GM12878 (cell line): ENCODE data around the gene SERPINI1. TPM values are rescaled to one million over a fixed set of nuclear protein-coding genes. Genes with fewer than 3 reads are reported as not detected.

Experiments
- ATAC-seq: fragments of 200-7000 bp; cut with Tn5 transposase; 3 replicates; pipeline ENCODE4 v1.9.1; 2020; ENCODE audit warnings: mild to moderate bottlenecking, moderate library complexity
- BruUV-seq: library from RNA; stranded (reverse); fragments of 400-500 nt; replicated peaks from 2 replicates; lab custom pipeline; 2021; lab: Mats Ljungman, UMichigan
- CTCF ChIA-PET: fragments of 300-600 bp; sonication (Branson Sonifier 250); formaldehyde crosslinking; extraction: SDS; loops from one replicate; lab custom pipeline; 2021; ENCODE audit warnings: inconsistent platforms; lab: Yijun Ruan, JAX
- POLR2A ChIA-PET: fragments of 350-600 bp; formaldehyde crosslinking; extraction: SDS; loops from one replicate; lab custom pipeline; 2021; ENCODE audit warnings: inconsistent platforms; lab: Charles Lee
- RAD21 ChIA-PET: fragments of 300-600 bp; sonication (Branson Sonifier 250); formaldehyde crosslinking; loops from one replicate; lab custom pipeline; 2023; ENCODE audit warnings: antibody characterized with exemption; ENCODE audit not compliant: unreplicated experiment; lab: Charles Lee
- SMC1A ChIA-PET: fragments of 300-600 bp; sonication (Branson Sonifier 250); formaldehyde crosslinking; loops from one replicate; lab custom pipeline; 2023; ENCODE audit not compliant: unreplicated experiment, uncharacterized antibody; lab: Charles Lee
- DNase-seq: peaks from one replicate; pipeline ENCODE4 v3.0.0-alpha.2; 2011; ENCODE audit warnings: low read depth, low spot score
- FAIRE-seq: peaks from 3 replicates; lab custom pipeline; 2011; peaks lifted over from hg19 to GRCh38; lab: Jason Lieb, UNC
- H2AFZ ChIP-seq: 2 replicates; pipeline ENCODE4 v1.6.0; 2011; ENCODE audit warnings: low read depth, low read length, control low read depth; ENCODE audit not compliant: control insufficient read depth
- H3K27ac ChIP-seq: 2 replicates; pipeline ENCODE4 v1.5.1; 2011; ENCODE audit warnings: control low read depth; ENCODE audit not compliant: control insufficient read depth, insufficient read depth
- H3K27me3 ChIP-seq, 2 experiments: replicated peaks in 1 of 2; 2 replicates each; pipeline versions ENCODE4 v1.6.0 to v1.6.1; 2011; ENCODE audit warnings: low read length in 1 of 2; ENCODE audit not compliant: control insufficient read depth in 2 of 2, insufficient read depth in 2 of 2
- H3K36me3 ChIP-seq, 2 experiments: 2 replicates each; pipeline ENCODE4 v1.5.1; 2011; ENCODE audit warnings: low read length in 1 of 2; ENCODE audit not compliant: control insufficient read depth in 2 of 2, insufficient read depth in 2 of 2
- H3K4me1 ChIP-seq: 2 replicates; pipeline ENCODE4 v1.6.1; 2011; ENCODE audit warnings: mild to moderate bottlenecking, low read length, moderate library complexity, mixed read lengths; ENCODE audit not compliant: control insufficient read depth, insufficient read depth
- H3K4me2 ChIP-seq: 2 replicates; pipeline ENCODE4 v1.6.0; 2011; ENCODE audit warnings: control low read depth; ENCODE audit not compliant: control insufficient read depth, insufficient read depth
- H3K4me3 ChIP-seq: fragments of 200-600 bp; sonication (generic); 2 replicates; pipeline ENCODE4 v1.5.1; 2016
- H3K79me2 ChIP-seq: 2 replicates; pipeline ENCODE4 v1.6.0; 2011; ENCODE audit warnings: low read length; ENCODE audit not compliant: control insufficient read depth, insufficient read depth
- H3K9ac ChIP-seq: 2 replicates; pipeline ENCODE4 v1.8.0; 2011; ENCODE audit warnings: low read length, control low read depth, mixed read lengths; ENCODE audit not compliant: control insufficient read depth, insufficient read depth
- H3K9me3 ChIP-seq: replicated peaks from 3 replicates; pipeline ENCODE4 v1.5.1; 2011; ENCODE audit warnings: mild to moderate bottlenecking, low read length; ENCODE audit not compliant: control insufficient read depth, insufficient read depth
- H4K20me1 ChIP-seq: 2 replicates; pipeline ENCODE4 v1.6.0; 2011; ENCODE audit not compliant: control insufficient read depth, insufficient read depth
- CBFB ChIP-seq: IDR thresholded peaks from 2 replicates; pipeline ENCODE4 v1.6.1; 2016; ENCODE audit warnings: antibody characterized with exemption, low read depth
- HDAC2 ChIP-seq: fragments of 200-600 bp; sonication (generic); IDR thresholded peaks from 2 replicates; pipeline ENCODE4 v1.6.1; 2017
- HSF1 ChIP-seq: fragments of 150-350 bp; IDR thresholded peaks from 2 replicates; pipeline ENCODE4 v1.6.1; 2014; ENCODE audit warnings: mild to moderate bottlenecking, low read depth, low read length
- MTA3 ChIP-seq: IDR thresholded peaks from 2 replicates; pipeline ENCODE4 v1.6.1; 2012; ENCODE audit warnings: low read length, inconsistent platforms, borderline replicate concordance
- NFIC ChIP-seq: IDR thresholded peaks from 2 replicates; pipeline ENCODE4 v1.6.1; 2012; ENCODE audit warnings: low read depth, mild to moderate bottlenecking, inconsistent platforms, low read length, moderate library complexity
- NR2C2 ChIP-seq: IDR thresholded peaks from 2 replicates; pipeline ENCODE4 v1.6.1; 2011; ENCODE audit warnings: borderline replicate concordance, low read depth; ENCODE audit not compliant: control insufficient read depth, insufficient read length
- RAD51 ChIP-seq: fragments of 450-650 bp; IDR thresholded peaks from 2 replicates; pipeline ENCODE4 v1.6.1; 2016; ENCODE audit warnings: moderate library complexity, mild to moderate bottlenecking, inconsistent platforms
- RFX5 ChIP-seq: IDR thresholded peaks from 2 replicates; pipeline ENCODE4 v1.6.1; 2011; ENCODE audit warnings: low read depth, low read length, improper control_type of control experiment
- TCF7 ChIP-seq: IDR thresholded peaks from 2 replicates; pipeline ENCODE4 v1.6.1; 2014; ENCODE audit warnings: antibody characterized with exemption, borderline replicate concordance
- YBX1 ChIP-seq: fragments of 450-650 bp; IDR thresholded peaks from 2 replicates; pipeline ENCODE4 v1.6.1; 2016; ENCODE audit warnings: antibody characterized with exemption
- ZBTB4 ChIP-seq: fragments of 450-650 bp; formaldehyde crosslinking; IDR thresholded peaks from 2 replicates; pipeline ENCODE4 v1.4.0; 2022; ENCODE audit warnings: mild to moderate bottlenecking, moderate library complexity
- ZNF217 ChIP-seq: fragments of 450-650 bp; IDR thresholded peaks from 2 replicates; pipeline ENCODE4 v1.6.1; 2017; ENCODE audit warnings: antibody characterized with exemption, mild to moderate bottlenecking
- ZNF24 ChIP-seq: fragments of 450-650 bp; IDR thresholded peaks from 2 replicates; pipeline ENCODE4 v1.6.1; 2017; ENCODE audit warnings: antibody characterized with exemption, mild to moderate bottlenecking
- WGBS: methylation state at CpG from one replicate; pipeline ENCODE4 v1.1.6; 2016; ENCODE audit warnings: low lambda C conversion rate; ENCODE audit not compliant: insufficient replicate concordance, insufficient coverage; ENCODE audit errors: missing lambda C conversion rate; 5-methylcytosine and 5-hydroxymethylcytosine counted together
- in situ Hi-C: fragments of 300-500 bp; cut with MboI; formaldehyde crosslinking; loops from 9 replicates; pipeline ENCODE4 v1.14.3; 2018; ENCODE audit warnings: mixed read lengths
- intact Hi-C: fragments of 100-400 bp; cut with micrococcal nuclease; formaldehyde crosslinking; loops from one replicate; pipeline ENCODE4 v1.14.2; 2022; ENCODE audit not compliant: unreplicated experiment
- polyA plus RNA-seq, 11 experiments: library from polyadenylated mRNA; depleted of rRNA in 4 of 11; unstranded in 6 of 11; stranded (reverse) in 5 of 11; fragments of >200 nt; fragmentation: Nextera tagmentation in 4 of 11; fragmentation: Illumina TruSeq in 1 of 11; extraction: Ambion mirVana in 4 of 11; extraction: Trizol in 1 of 11; gene quantifications; 1 replicate in 1 of 11; 2 replicates in 10 of 11; pipeline versions ENCODE4 v1.2.1 to v1.2.3, GENCODE V29; 2011 to 2016; ENCODE audit warnings: inconsistent platforms in 2 of 11, missing spikeins in 2 of 11, low read depth in 1 of 11
- total RNA-seq, 4 experiments: library from RNA; depleted of rRNA in 3 of 4; stranded (reverse); fragments of >200 nt in 3 of 4; fragmentation: Illumina TruSeq in 1 of 4; extraction: Trizol in 1 of 4; gene quantifications; 2 replicates each; pipeline versions ENCODE4 v1.2.1 to v1.2.3, GENCODE V29; 2013 to 2021

SERPINI1 gene
- total and polyA plus RNA-seq, 10 of the 15 experiments (the other 5 are each of a cell fraction or from before 2014, with no cell fraction given) = 1.5 to 7.6 (median 3.6) TPM

GRCh38 chr3:167870181-167870580 lies 134.7 kb downstream of the SERPINI1 start (continued):
- no peak for TF ChIP-seq RFX5

- H3K27ac ChIP-seq = no peak overlapping the region
- ATAC-seq = no peak
- WGBS = 62% methylated on average over 4 of the region's 4 CpGs
- H3K79me2 ChIP-seq = no peaks in the 10 kb centered on the region
- H3K27me3 ChIP-seq = no peaks in the 10 kb centered on the region
- intact Hi-C loops = no loop called here
- no peaks in the 10 kb centered on the region for H3K36me3 ChIP-seq
- DNase-seq = no peak
- ChIA-PET CTCF (interaction anchor here (2.4 to 2.7 kb wide), 2 partner anchors 8 to 11 kb away, joined by 9 to 13 read pairs; no protein-coding TSS in a partner anchor), SMC1A (interaction anchor here (0.8 kb wide), 1 partner anchor 10 kb away, joined by 3 read pairs; no protein-coding TSS in a partner anchor), RAD21 (no interaction called here), POLR2A (no interaction called here)
- no peak overlapping the region for H2AFZ ChIP-seq
- no peak overlapping the region for H3K4me3 ChIP-seq
- BruUV-seq = no TSS peak
- in situ Hi-C loops = no loop called here
- H3K9me3 ChIP-seq = no peaks in the 10 kb centered on the region
- TF ChIP-seq YBX1 = no peak
- FAIRE-seq = no peak
- no peak overlapping the region for H3K4me2 ChIP-seq
- H3K9ac ChIP-seq = no peak overlapping the region
- no peaks in the 10 kb centered on the region for H4K20me1 ChIP-seq
- H3K4me1 ChIP-seq = no peaks in the 10 kb centered on the region
Observed at GRCh38 chr3:167870759-167871158, 135.2 kb downstream of the SERPINI1 start.

- Histone ChIP-seq H3K27ac (no peak overlapping the region), H2AFZ (no peak overlapping the region), H3K36me3 (no peaks in the 10 kb centered on the region), H3K9me3 (no peaks in the 10 kb centered on the region), H3K4me3 (no peak overlapping the region), H3K9ac (no peak overlapping the region), H3K4me1 (no peaks in the 10 kb centered on the region), H3K79me2 (no peaks in the 10 kb centered on the region), H4K20me1 (no peaks in the 10 kb centered on the region), H3K4me2 (no peak overlapping the region), H3K27me3 (no peaks in the 10 kb centered on the region)
- CTCF ChIA-PET = interaction anchor here (1.4 to 2.7 kb wide), 4 partner anchors 10 to 189 kb away, joined by 3 to 13 read pairs (median 6); no protein-coding TSS in a partner anchor
- FAIRE-seq (no peak), DNase-seq (no peak), ATAC-seq (no peak)
- SMC1A ChIA-PET = interaction anchor here (1.4 kb wide), 1 partner anchor 10 kb away, joined by 10 read pairs; no protein-coding TSS in a partner anchor
- BruUV-seq = no TSS peak
- POLR2A ChIA-PET = no interaction called here
- RAD21 ChIA-PET = interaction anchor here (1.5 kb wide), 1 partner anchor 492 kb away, joined by 3 read pairs; the partner anchor contains the start of gene ZBBX
- intact Hi-C loops (no loop called here), in situ Hi-C loops (no loop called here)
- WGBS = 23% methylated on average over 3 of the region's 3 CpGs
- no peak for TF ChIP-seq TCF7
- no peak for TF ChIP-seq ZNF24
- TF ChIP-seq ZNF217 = no peak
- TF ChIP-seq RAD51 = no peak
- no peak for TF ChIP-seq NFIC
- TF ChIP-seq NR2C2 = no peak
- TF ChIP-seq ZBTB4 (CRISPR knock-in tag) = no peak
- no peak for TF ChIP-seq HSF1
- TF ChIP-seq HDAC2 = no peak
- TF ChIP-seq MTA3 = no peak
- no peak for TF ChIP-seq CBFB
Observed at GRCh38 chr3:167872032-167872431, 136.5 kb downstream of the SERPINI1 start.
